ENCODE data around the gene ADGRG4.

DNA sequence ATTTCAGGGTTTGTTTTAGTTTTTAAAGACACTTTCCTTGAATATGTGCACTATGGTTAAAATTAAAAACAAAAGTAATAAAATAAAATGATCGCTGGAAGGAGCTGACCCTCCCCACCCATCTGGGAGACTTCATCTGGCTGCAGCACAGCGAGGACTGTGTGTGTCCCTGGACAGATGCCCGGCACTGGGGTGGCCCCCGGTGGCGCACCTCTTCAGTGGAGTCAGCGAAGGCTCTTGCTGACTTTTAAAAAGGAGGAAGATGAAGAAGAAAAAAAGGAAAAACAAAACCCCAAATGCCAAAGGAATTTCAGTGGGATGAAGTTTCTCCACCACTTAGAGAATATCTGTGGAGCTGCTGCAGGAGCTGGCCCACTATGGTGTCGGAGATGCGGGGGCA, 5.4 kb upstream of the ADGRG4 start:
- TF ChIP-seq YY1 (IDR thresholded peaks at IDR 0.05; ENCODE audit: insufficient read depth, insufficient read length): no peak
- TF ChIP-seq ZNF274 (IDR thresholded peaks at IDR 0.05; ENCODE audit: low read depth, low read length): no peak
